Mesenchymal stem cell (in vitro differentiated cells and primary cell): ENCODE data around the gene WDFY2.

ENCODE experiments used
- DNase-seq: peaks from one replicate; pipeline ENCODE4 v3.0.0-alpha.2; 2013
- H2AFZ ChIP-seq: one replicate; pipeline ENCODE4 v1.6.1; 2013; ENCODE audit warnings: low read depth, mild to moderate bottlenecking, control low read depth, inconsistent platforms, low read length, moderate library complexity
- H2AK5ac ChIP-seq: 2 replicates; pipeline ENCODE4 v1.6.1; 2013; ENCODE audit warnings: low read length, moderate library complexity, mild to moderate bottlenecking, inconsistent platforms; ENCODE audit not compliant: severe bottlenecking
- H2BK120ac ChIP-seq: one replicate; pipeline ENCODE4 v1.6.1; 2013; ENCODE audit warnings: low read depth, mild to moderate bottlenecking, inconsistent platforms, low read length, moderate library complexity
- H2BK12ac ChIP-seq, 2 experiments: one replicate each; pipeline ENCODE4 v1.6.1; 2013; ENCODE audit warnings: inconsistent platforms in 2 of 2, low read length in 2 of 2, mild to moderate bottlenecking in 2 of 2, moderate library complexity in 2 of 2, control low read depth in 1 of 2
- H2BK15ac ChIP-seq: one replicate; pipeline ENCODE4 v1.6.1; 2013; ENCODE audit warnings: mild to moderate bottlenecking, low read depth, inconsistent platforms; ENCODE audit not compliant: poor library complexity, severe bottlenecking
- H2BK5ac ChIP-seq: 2 replicates; pipeline ENCODE4 v1.6.1; 2013; ENCODE audit warnings: low read depth, mild to moderate bottlenecking, low read length, control low read depth, inconsistent platforms; ENCODE audit not compliant: poor library complexity, severe bottlenecking
- H3K14ac ChIP-seq, 2 experiments: one replicate each; pipeline ENCODE4 v1.6.1; 2013; ENCODE audit warnings: inconsistent platforms in 2 of 2, low read length in 2 of 2, control low read depth in 1 of 2, mild to moderate bottlenecking in 1 of 2, moderate library complexity in 1 of 2
- H3K18ac ChIP-seq, 2 experiments: one replicate each; pipeline ENCODE4 v1.6.1; 2013; ENCODE audit warnings: inconsistent platforms in 2 of 2, low read length in 2 of 2, control low read depth in 1 of 2, low read depth in 1 of 2, mild to moderate bottlenecking in 1 of 2
- H3K23ac ChIP-seq, 2 experiments: one replicate each; pipeline ENCODE4 v1.6.1; 2013; ENCODE audit warnings: inconsistent platforms in 2 of 2, low read length in 2 of 2, mild to moderate bottlenecking in 2 of 2, moderate library complexity in 2 of 2, control low read depth in 1 of 2
- H3K27ac ChIP-seq: 2 replicates; pipeline ENCODE4 v1.5.1; 2013; ENCODE audit warnings: mild to moderate bottlenecking, moderate library complexity, low read length, control low read depth, inconsistent platforms; ENCODE audit not compliant: poor library complexity, severe bottlenecking
- H3K27me3 ChIP-seq, 2 experiments: 2 replicates each; pipeline versions ENCODE4 v1.6.1 to v1.7.0; 2013; ENCODE audit warnings: low read length in 2 of 2, mild to moderate bottlenecking in 2 of 2, moderate library complexity in 2 of 2, control low read depth in 1 of 2, inconsistent platforms in 1 of 2; ENCODE audit not compliant: control insufficient read depth in 1 of 2, insufficient read depth in 1 of 2
- H3K36me3 ChIP-seq, 2 experiments: 2 replicates each; pipeline versions ENCODE4 v1.6.1 to v1.7.0; 2013; ENCODE audit warnings: low read length in 2 of 2, control low read depth in 1 of 2, inconsistent platforms in 1 of 2, low read depth in 1 of 2, mild to moderate bottlenecking in 1 of 2; ENCODE audit not compliant: insufficient read depth in 2 of 2, control insufficient read depth in 1 of 2
- H3K4ac ChIP-seq, 2 experiments: one replicate each; pipeline ENCODE4 v1.6.1; 2013; ENCODE audit warnings: inconsistent platforms in 2 of 2, low read length in 2 of 2, mild to moderate bottlenecking in 2 of 2, moderate library complexity in 2 of 2, control low read depth in 1 of 2, low read depth in 1 of 2
- H3K4me1 ChIP-seq: 2 replicates; pipeline ENCODE4 v1.6.1; 2013; ENCODE audit warnings: low read depth, low read length, control low read depth; ENCODE audit not compliant: control insufficient read depth, insufficient read depth
- H3K4me2 ChIP-seq: 2 replicates; pipeline ENCODE4 v1.6.1; 2013; ENCODE audit warnings: low read length, mild to moderate bottlenecking, inconsistent platforms; ENCODE audit not compliant: poor library complexity, severe bottlenecking
- H3K4me3 ChIP-seq, 2 experiments: 2 replicates each; pipeline versions ENCODE4 v1.5.1 to v1.7.0; 2013; ENCODE audit warnings: low read length in 2 of 2, mild to moderate bottlenecking in 2 of 2, control low read depth in 1 of 2, low read depth in 1 of 2; ENCODE audit not compliant: insufficient read depth in 1 of 2
- H3K79me1 ChIP-seq: replicated peaks from 2 replicates; pipeline ENCODE4 v1.6.1; 2013; ENCODE audit warnings: mild to moderate bottlenecking, control low read depth, low read length, inconsistent platforms; ENCODE audit not compliant: poor library complexity, severe bottlenecking
- H3K9ac ChIP-seq: 2 replicates; pipeline ENCODE4 v1.7.0; 2013; ENCODE audit warnings: mild to moderate bottlenecking, low read length, moderate library complexity
- H3K9me3 ChIP-seq: 2 replicates; pipeline ENCODE4 v1.7.0; 2013; ENCODE audit warnings: mild to moderate bottlenecking, low read length; ENCODE audit not compliant: control insufficient read depth
- H4K8ac ChIP-seq: one replicate; pipeline ENCODE4 v1.6.1; 2013; ENCODE audit warnings: inconsistent platforms, mild to moderate bottlenecking, low read length, moderate library complexity
- H4K91ac ChIP-seq: one replicate; pipeline ENCODE4 v1.6.1; 2013; ENCODE audit warnings: mild to moderate bottlenecking, low read length, inconsistent platforms
- WGBS: methylation state at CpG from one replicate; pipeline ENCODE4 v1.1.7; 2013; ENCODE audit warnings: mixed read lengths; 5-methylcytosine and 5-hydroxymethylcytosine counted together

The WDFY2 gene

DNA sequence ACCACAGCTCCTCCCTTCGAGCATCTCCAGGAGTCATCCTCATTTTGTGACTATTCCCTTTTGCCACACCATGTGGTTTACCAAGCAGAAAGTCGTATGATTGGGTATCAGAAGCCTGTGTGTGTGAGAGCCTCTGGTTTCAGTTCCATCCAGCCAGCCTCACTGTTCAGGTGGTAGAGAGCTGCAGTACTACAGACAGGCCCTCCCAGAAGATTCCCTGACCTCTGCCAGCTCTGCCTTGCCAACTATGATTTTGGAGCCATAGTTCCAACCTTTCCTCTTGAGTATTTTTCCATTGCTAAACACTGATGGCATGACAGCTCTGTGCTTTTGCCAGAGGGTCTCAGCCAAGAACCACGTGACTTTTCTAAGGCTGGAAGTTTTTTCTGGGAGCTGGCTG, 137.2 kb downstream of the WDFY2 start:
- Histone ChIP-seq H3K9ac (peak overlapping the region; percentile 29), H3K4me2 (no peak overlapping the region), H4K91ac (no peak overlapping the region), H2BK5ac (no peak overlapping the region), H2BK15ac (no peak overlapping the region), H3K14ac (no peak overlapping the region), H3K18ac (no peak overlapping the region), H3K9me3 (no peaks in the 10 kb centered on the region), H3K4me3 (no peak overlapping the region), H3K36me3 (peaks cover 3 to 23% of the 10 kb centered on the region in 2 experiments), H4K8ac (no peak overlapping the region), H3K27me3 (no peaks in the 10 kb centered on the region), H2BK12ac (no peak overlapping the region), H3K23ac (no peak overlapping the region), H3K79me1 (peaks cover 31% of the 10 kb centered on the region), H2AFZ (no peak overlapping the region), H2AK5ac (no peak overlapping the region), H3K27ac (no peak overlapping the region), H3K4ac (no peak overlapping the region), H2BK120ac (no peak overlapping the region), H3K4me1 (no peaks in the 10 kb centered on the region)
- 88% methylated on average over 3 of the region's 3 CpGs for WGBS
- no peak for DNase-seq

GRCh38 chr13:51723529-51723928, 139.3 kb downstream of the WDFY2 start:
- Histone ChIP-seq H3K27ac (no peak overlapping the region), H3K4me2 (no peak overlapping the region), H2AK5ac (no peak overlapping the region), H2BK5ac (no peak overlapping the region), H4K8ac (no peak overlapping the region), H3K23ac (no peak overlapping the region), H3K9ac (no peak overlapping the region), H3K4ac (no peak overlapping the region), H3K27me3 (no peaks in the 10 kb centered on the region), H2BK120ac (no peak overlapping the region), H4K91ac (no peak overlapping the region), H2BK12ac (no peak overlapping the region), H3K79me1 (peaks cover 25% of the 10 kb centered on the region), H3K18ac (no peak overlapping the region), H3K4me1 (no peaks in the 10 kb centered on the region), H3K4me3 (no peak overlapping the region), H3K14ac (no peak overlapping the region), H2BK15ac (no peak overlapping the region), H3K36me3 (peaks cover 3 to 35% of the 10 kb centered on the region in 2 experiments), H3K9me3 (no peaks in the 10 kb centered on the region), H2AFZ (no peak overlapping the region)
- no peak for DNase-seq
- WGBS = 96% methylated on average over 4 of the region's 6 CpGs

DNA sequence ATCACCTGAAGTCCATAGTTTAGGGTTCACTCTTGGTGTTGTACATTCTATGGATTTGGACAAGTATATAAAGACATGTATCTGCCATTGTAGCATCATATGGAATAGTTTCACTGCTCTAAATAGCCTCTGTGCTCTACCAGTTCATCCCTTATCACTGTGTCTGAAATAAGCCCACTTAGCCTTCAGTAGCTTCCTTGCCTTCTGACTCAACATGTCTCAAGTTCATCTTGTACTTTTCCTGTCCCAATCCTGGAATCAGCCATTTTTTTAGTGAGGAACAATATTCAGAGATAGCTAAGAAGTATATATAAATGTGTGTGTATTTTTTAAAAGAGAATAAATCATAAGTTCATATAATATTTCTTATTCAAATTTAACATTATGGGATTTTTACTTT, 140.5 kb downstream of the WDFY2 start:
- H3K9me3 ChIP-seq = no peaks in the 10 kb centered on the region
- H3K18ac ChIP-seq = no peak overlapping the region
- H3K4me1 ChIP-seq = peaks cover 5% of the 10 kb centered on the region
- no peak overlapping the region for H3K14ac ChIP-seq
- no peak overlapping the region for H2BK120ac ChIP-seq
- H2BK15ac ChIP-seq = no peak overlapping the region
- H2AK5ac ChIP-seq = no peak overlapping the region
- peaks cover 3 to 26% of the 10 kb centered on the region in 2 experiments for H3K36me3 ChIP-seq
- H3K9ac ChIP-seq = no peak overlapping the region
- H3K27me3 ChIP-seq = no peaks in the 10 kb centered on the region
- peaks cover 19% of the 10 kb centered on the region for H3K79me1 ChIP-seq
- H3K23ac ChIP-seq = no peak overlapping the region
- no peak overlapping the region for H3K4me2 ChIP-seq
- no peak overlapping the region for H4K8ac ChIP-seq
- H3K27ac ChIP-seq = no peak overlapping the region
- no peak overlapping the region for H2AFZ ChIP-seq
- no peak overlapping the region for H4K91ac ChIP-seq
- H2BK5ac ChIP-seq = no peak overlapping the region
- H2BK12ac ChIP-seq = no peak overlapping the region
- no peak overlapping the region for H3K4ac ChIP-seq
- DNase-seq = no peak
- no peak overlapping the region for H3K4me3 ChIP-seq

DNA sequence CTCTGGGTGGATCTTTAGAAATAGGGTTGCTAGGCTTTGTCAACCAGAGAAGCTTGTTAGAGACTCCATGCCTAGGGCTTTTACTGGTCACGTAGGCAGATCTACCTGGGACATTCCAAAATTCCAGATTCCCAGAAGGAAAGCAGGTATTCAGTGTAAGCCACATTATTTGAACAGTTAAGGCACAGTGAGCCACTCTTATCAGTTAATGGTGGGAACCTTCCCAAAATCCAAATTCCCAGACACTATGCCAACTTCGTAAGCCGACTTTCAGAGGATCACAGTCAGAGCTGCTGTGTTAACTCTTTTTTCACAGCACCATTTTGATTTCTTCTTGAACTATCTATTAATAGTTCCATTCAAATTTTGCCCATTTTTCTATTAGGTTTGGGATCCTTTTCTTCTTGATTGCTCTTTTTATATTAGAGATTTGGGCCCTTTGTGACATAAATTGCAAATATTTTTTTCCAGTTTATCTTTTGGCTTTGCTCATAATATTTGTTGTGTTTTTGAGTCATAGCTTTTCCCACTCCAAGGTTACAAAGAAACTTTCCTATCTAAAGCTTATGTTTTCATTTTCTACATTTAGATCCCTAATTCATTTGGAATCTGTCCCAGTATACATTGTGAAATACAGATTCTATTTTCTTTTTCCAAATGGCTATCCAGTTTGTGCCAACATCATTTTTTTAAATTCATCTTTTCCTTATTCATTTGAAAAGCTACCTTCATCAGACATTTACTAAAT, 142.4 kb downstream of the WDFY2 start:
- H2AK5ac ChIP-seq = no peak overlapping the region
- H4K8ac ChIP-seq = no peak overlapping the region
- H2BK120ac ChIP-seq = no peak overlapping the region
- no peaks in the 10 kb centered on the region for H3K27me3 ChIP-seq
- DNase-seq = peak; percentile 46
- 100% methylated on average over 3 of the region's 3 CpGs for WGBS
- no peak overlapping the region for H3K4me2 ChIP-seq
- H3K36me3 ChIP-seq = peaks cover 3 to 13% of the 10 kb centered on the region in 2 experiments
- H2BK5ac ChIP-seq = no peak overlapping the region
- H3K9ac ChIP-seq = peak overlapping the region; percentile 77
- no peaks in the 10 kb centered on the region for H3K9me3 ChIP-seq
- H3K27ac ChIP-seq = no peak overlapping the region
- H3K23ac ChIP-seq = no peak overlapping the region
- no peak overlapping the region for H3K14ac ChIP-seq
- no peak overlapping the region for H3K4me3 ChIP-seq
- H3K18ac ChIP-seq = no peak overlapping the region
- no peak overlapping the region for H3K4ac ChIP-seq
- H2BK12ac ChIP-seq = no peak overlapping the region
- no peak overlapping the region for H2AFZ ChIP-seq
- no peak overlapping the region for H4K91ac ChIP-seq
- peaks cover 18% of the 10 kb centered on the region for H3K79me1 ChIP-seq
- peaks cover 15% of the 10 kb centered on the region for H3K4me1 ChIP-seq
- H2BK15ac ChIP-seq = no peak overlapping the region
